Neural cell (in vitro differentiated cells): ENCODE measurements around the gene IZUMO1R.

Experiments
- CTCF ChIP-seq: fragments of 450-650 bp; IDR thresholded peaks from 2 replicates; pipeline ENCODE4 v1.5.1; 2014; ENCODE audit warnings: antibody characterized with exemption, mild to moderate bottlenecking, moderate library complexity; ENCODE audit not compliant: poor library complexity, severe bottlenecking
- EP300 ChIP-seq: fragments of 450-650 bp; conservative IDR thresholded peaks from 2 replicates; pipeline ENCODE4 v1.6.1; 2014; ENCODE audit warnings: antibody characterized with exemption, mild to moderate bottlenecking, moderate library complexity; ENCODE audit not compliant: poor library complexity, severe bottlenecking
- EZH2 ChIP-seq: fragments of 200-600, 300-800 bp; shearing (Covaris generic), sonication (generic); IDR thresholded peaks from 2 replicates; pipeline ENCODE4 v1.6.1; 2014; ENCODE audit warnings: antibody characterized with exemption, low read length, borderline replicate concordance, mild to moderate bottlenecking; ENCODE audit not compliant: insufficient read depth, poor library complexity, severe bottlenecking
- REST ChIP-seq: IDR thresholded peaks from 2 replicates; pipeline ENCODE4 v1.6.1; 2012; ENCODE audit warnings: borderline replicate concordance
- SMC3 ChIP-seq: fragments of 450-650 bp; conservative IDR thresholded peaks from 2 replicates; pipeline ENCODE4 v1.6.1; 2014; ENCODE audit warnings: antibody characterized with exemption, mild to moderate bottlenecking, moderate library complexity; ENCODE audit not compliant: poor library complexity
- TAF1 ChIP-seq: IDR thresholded peaks from 2 replicates; pipeline ENCODE4 v1.6.1; 2012; ENCODE audit warnings: low read depth

- TF ChIP-seq CTCF, result no peak
- TF ChIP-seq EZH2, result no peak
- TF ChIP-seq TAF1, result no peak
- no peak for TF ChIP-seq SMC3
- no peak for TF ChIP-seq REST
- no peak for TF ChIP-seq EP300
These were observed 28.4 kb upstream of the IZUMO1R start for GRCh38 chr11:94275961-94276360.
